GM12801 (cell line): Measurements from ENCODE around the gene RAB5A.

Source experiments
- CTCF ChIP-seq: IDR thresholded peaks from one replicate; pipeline ENCODE4 v1.5.1; 2011; ENCODE audit warnings: control low read depth; ENCODE audit not compliant: insufficient read length; ENCODE audit errors: extremely low read depth

Gene RAB5A

GRCh38 chr3:19946832-19947548 is at the start of gene RAB5A:
RAB5A (plus strand) TSS chr3:19947097; CDS start chr3:19950899, 3,802 bp downstream.
- no peak for TF ChIP-seq CTCF

- TF ChIP-seq CTCF, result no peak
Observed at GRCh38 chr3:19898721-19899120, 48.2 kb upstream of the RAB5A start.

- no peak for TF ChIP-seq CTCF
Observed at GRCh38 chr3:19899264-19899663, 47.6 kb upstream of the RAB5A start.

- no peak for TF ChIP-seq CTCF
Observed at GRCh38 chr3:19901337-19901736, 45.6 kb upstream of the RAB5A start.

- no peak for TF ChIP-seq CTCF
Observed at GRCh38 chr3:19901918-19902317, 45.0 kb upstream of the RAB5A start.

- no peak for TF ChIP-seq CTCF
Observed at GRCh38 chr3:19903649-19904048, 43.2 kb upstream of the RAB5A start.

- no peak for TF ChIP-seq CTCF
Observed at GRCh38 chr3:19907523-19907922, 39.4 kb upstream of the RAB5A start.
